T-cell (primary cell): Measurements from ENCODE around the gene SLC35B1. TPM values are rescaled to one million over a fixed set of nuclear protein-coding genes. Genes with fewer than 3 reads are reported as not detected.

Experiments used
- ATAC-seq, 4 experiments: fragments of 200-7000 bp in 3 of 4; fragments of 150-1000 bp in 1 of 4; cut with Tn5 transposase; replicated peaks in 1 of 4; 1 replicate in 3 of 4; 2 replicates in 1 of 4; pipeline ENCODE4 v1.10.0; 2021; ENCODE audit warnings: moderate library complexity in 3 of 4, mild to moderate bottlenecking in 2 of 4, moderate number of reproducible peaks in 1 of 4
- CTCF ChIA-PET, 2 donors: fragments of 300-600 bp; sonication (Branson Sonifier 250); formaldehyde crosslinking; loops; one replicate each; lab custom pipeline; 2022; ENCODE audit warnings: antibody characterized with exemption in 2 of 2; lab: Charles Lee
- POLR2A ChIA-PET, 2 donors: fragments of 300-600 bp; sonication (Branson Sonifier 250); formaldehyde crosslinking; loops; one replicate each; lab custom pipeline; 2022; ENCODE audit warnings: antibody characterized with exemption in 2 of 2; lab: Charles Lee
- DNase-seq, 35 experiments: peaks; one replicate each; pipeline versions ENCODE4 v3.0.0 to v3.0.0-alpha.2; 2013 to 2023
- H3K27ac ChIP-seq: one replicate; pipeline ENCODE4 v1.5.1; 2013; ENCODE audit warnings: low read length
- H3K27me3 ChIP-seq, 2 experiments: replicated peaks in 1 of 2; 1 replicate in 1 of 2; 2 replicates in 1 of 2; pipeline versions ENCODE4 v1.6.1 to v1.7.0; 2013; ENCODE audit warnings: low read length in 1 of 2, mixed read lengths in 1 of 2; ENCODE audit not compliant: control insufficient read depth in 2 of 2, insufficient read depth in 2 of 2; ENCODE audit errors: extremely low read depth in 1 of 2
- H3K36me3 ChIP-seq, 2 donors: 1 replicate in 1 of 2; 2 replicates in 1 of 2; pipeline versions ENCODE4 v1.6.1 to v1.7.0; 2013; ENCODE audit warnings: low read length in 1 of 2; ENCODE audit not compliant: control insufficient read depth in 2 of 2, insufficient read depth in 1 of 2; ENCODE audit errors: extremely low read depth in 1 of 2
- H3K4me1 ChIP-seq, 2 experiments: 1 replicate in 1 of 2; 2 replicates in 1 of 2; pipeline versions ENCODE4 v1.6.1 to v1.7.0; 2013; ENCODE audit warnings: low read length in 2 of 2, mixed read lengths in 1 of 2; ENCODE audit not compliant: insufficient read depth in 2 of 2, control insufficient read depth in 1 of 2; ENCODE audit errors: extremely low read depth in 1 of 2
- H3K4me3 ChIP-seq, 2 donors: 1 replicate in 1 of 2; 2 replicates in 1 of 2; pipeline versions ENCODE4 v1.5.1 to v1.7.0; 2013; ENCODE audit warnings: mild to moderate bottlenecking in 2 of 2, low read length in 1 of 2, moderate library complexity in 1 of 2; ENCODE audit not compliant: control insufficient read depth in 1 of 2; ENCODE audit errors: extremely low read depth in 1 of 2
- H3K9me3 ChIP-seq: 2 replicates; pipeline ENCODE4 v1.7.0; 2013
- H3K27ac Mint-ChIP-seq, 2 donors: one replicate each; pipeline ENCODE4 v1.8.0; 2020 to 2021; ENCODE audit warnings: mild to moderate bottlenecking in 2 of 2, mixed read lengths in 2 of 2
- H3K27me3 Mint-ChIP-seq, 2 donors: one replicate each; pipeline ENCODE4 v1.8.0; 2021 to 2022; ENCODE audit warnings: mixed read lengths in 2 of 2
- H3K36me3 Mint-ChIP-seq: one replicate; pipeline ENCODE4 v1.8.0; 2021; ENCODE audit warnings: mixed read lengths
- H3K4me1 Mint-ChIP-seq, 3 donors: one replicate each; pipeline ENCODE4 v1.8.0; 2020 to 2022; ENCODE audit warnings: mixed read lengths in 3 of 3, mild to moderate bottlenecking in 1 of 3
- H3K4me3 Mint-ChIP-seq, 3 donors: one replicate each; pipeline ENCODE4 v1.8.0; 2020 to 2022; ENCODE audit warnings: mild to moderate bottlenecking in 3 of 3, mixed read lengths in 3 of 3, moderate library complexity in 3 of 3
- H3K9me3 Mint-ChIP-seq, 3 donors: one replicate each; pipeline ENCODE4 v1.8.0; 2020 to 2022; ENCODE audit warnings: mixed read lengths in 3 of 3
- WGBS: methylation state at CpG from one replicate; pipeline ENCODE4 v1.1.5; 2013; ENCODE audit warnings: missing lambda C conversion rate; ENCODE audit not compliant: insufficient coverage; 5-methylcytosine and 5-hydroxymethylcytosine counted together
- total RNA-seq, 35 experiments: library from RNA in 6 of 35; stranded (reverse) in 6 of 35; fragments of 120-200 nt in 1 of 35; gene quantifications; one replicate each; pipeline versions ENCODE4 v1.2.1 to v1.2.4 and lab custom pipeline; 2013 to 2026

The SLC35B1 gene
- total RNA-seq, 5 donors from 2014 or later (not counting 1 experiment from before 2014, with no cell fraction given), result 40.5 to 57.1 (median 42.8) TPM

GRCh38 chr17:49695698-49696232 is 12.0 kb downstream of the SLC35B1 start:
- ATAC-seq (peak in 3 of 4 experiments; percentile 18 to 34 (median 29)), DNase-seq (no peak)
- Mint-ChIP-seq H3K9me3 (no peaks in the 10 kb centered on the region), H3K4me3 (peak overlapping the region in 1 of 3 donors; percentile 37), H3K36me3 (peaks cover 12% of the 10 kb centered on the region), H3K27me3 (no peaks in the 10 kb centered on the region), H3K27ac (peak overlapping the region; percentile 71 to 82), H3K4me1 (peaks cover 43 to 48% (median 47%) of the 10 kb centered on the region in 3 donors)
- no peaks in the 10 kb centered on the region for H3K9me3 ChIP-seq
- ChIA-PET POLR2A (interaction anchor here (0.5 to 0.7 kb wide), 2 partner anchors 78 to 1244 kb away, joined by 3 to 4 read pairs; no protein-coding TSS in a partner anchor), CTCF (interaction anchor here (0.6 to 1.8 kb wide), 11 partner anchors 13 to 301 kb away, joined by 3 to 10 read pairs (median 4); partner anchors contain the start of genes FAM117A (in 1 of the 2) and SLC35B1 (in 1 of the 2))
- no peaks in the 10 kb centered on the region for H3K27me3 ChIP-seq
- peak overlapping the region; percentile 58 for H3K27ac ChIP-seq
- no CpG with 5 or more reads among the region's 5 CpGs for WGBS
- peaks cover 5 to 16% of the 10 kb centered on the region in 2 donors for H3K36me3 ChIP-seq
- H3K4me3 ChIP-seq, result no peak overlapping the region
- peaks cover 19 to 33% of the 10 kb centered on the region in 2 experiments for H3K4me1 ChIP-seq

GRCh38 chr17:49694847-49695697 is 12.7 kb downstream of the SLC35B1 start:
- peaks cover 19 to 33% of the 10 kb centered on the region in 2 experiments for H3K4me1 ChIP-seq
- DNase-seq (peak in 34 of 35 experiments; percentile 22 to 79 (median 62)), ATAC-seq (peak; percentile 36 to 69 (median 56))
- peaks cover 48 to 52% (median 50%) of the 10 kb centered on the region in 3 donors for H3K4me1 Mint-ChIP-seq
- no peaks in the 10 kb centered on the region for H3K9me3 Mint-ChIP-seq
- ChIA-PET CTCF (interaction anchor here in 1 of 2 donors (1.2 to 1.8 kb wide), 5 partner anchors 13 to 302 kb away, joined by 3 to 10 read pairs (median 3); partner anchors contain the start of gene FAM117A), POLR2A (interaction anchor here in 1 of 2 donors (0.7 kb wide), 1 partner anchor 131 kb away, joined by 4 read pairs; no protein-coding TSS in a partner anchor)
- WGBS, result 53% methylated on average over 11 of the region's 16 CpGs
- H3K27me3 ChIP-seq, result no peaks in the 10 kb centered on the region
- no peaks in the 10 kb centered on the region for H3K9me3 ChIP-seq
- H3K4me3 Mint-ChIP-seq, result peak overlapping the region in 1 of 3 donors; percentile 37
- H3K4me3 ChIP-seq, result no peak overlapping the region
- peaks cover 6% of the 10 kb centered on the region for H3K36me3 Mint-ChIP-seq
- peak overlapping the region; percentile 71 to 82 for H3K27ac Mint-ChIP-seq
- H3K36me3 ChIP-seq, result peaks cover 2 to 9% of the 10 kb centered on the region in 2 donors
- H3K27ac ChIP-seq, result peak overlapping the region; percentile 58
- H3K27me3 Mint-ChIP-seq, result no peaks in the 10 kb centered on the region

GRCh38 chr17:49692751-49693150 is 15.0 kb downstream of the SLC35B1 start:
- Histone ChIP-seq H3K27ac (no peak overlapping the region), H3K36me3 (peaks cover 0 to 2% of the 10 kb centered on the region in 2 donors), H3K27me3 (no peaks in the 10 kb centered on the region), H3K4me1 (peaks cover 27 to 53% of the 10 kb centered on the region in 2 experiments), H3K4me3 (no peak overlapping the region), H3K9me3 (no peaks in the 10 kb centered on the region)
- H3K36me3 Mint-ChIP-seq, result no peaks in the 10 kb centered on the region
- ChIA-PET POLR2A (interaction anchor here in 1 of 2 donors (0.5 to 0.7 kb wide), 2 partner anchors 23 to 71 kb away, joined by 4 to 6 read pairs; no protein-coding TSS in a partner anchor), CTCF (interaction anchor here in 1 of 2 donors (0.7 kb wide), 1 partner anchor 16 kb away, joined by 3 read pairs; no protein-coding TSS in a partner anchor)
- H3K27me3 Mint-ChIP-seq, result no peaks in the 10 kb centered on the region
- H3K4me1 Mint-ChIP-seq, result peaks cover 55 to 62% (median 58%) of the 10 kb centered on the region in 3 donors
- H3K9me3 Mint-ChIP-seq, result no peaks in the 10 kb centered on the region
- DNase-seq (no peak), ATAC-seq (no peak)
- WGBS, result no CpG with 5 or more reads among the region's 4 CpGs
- no peak overlapping the region for H3K4me3 Mint-ChIP-seq
- peak overlapping the region in 1 of 2 donors; percentile 68 for H3K27ac Mint-ChIP-seq

DNA sequence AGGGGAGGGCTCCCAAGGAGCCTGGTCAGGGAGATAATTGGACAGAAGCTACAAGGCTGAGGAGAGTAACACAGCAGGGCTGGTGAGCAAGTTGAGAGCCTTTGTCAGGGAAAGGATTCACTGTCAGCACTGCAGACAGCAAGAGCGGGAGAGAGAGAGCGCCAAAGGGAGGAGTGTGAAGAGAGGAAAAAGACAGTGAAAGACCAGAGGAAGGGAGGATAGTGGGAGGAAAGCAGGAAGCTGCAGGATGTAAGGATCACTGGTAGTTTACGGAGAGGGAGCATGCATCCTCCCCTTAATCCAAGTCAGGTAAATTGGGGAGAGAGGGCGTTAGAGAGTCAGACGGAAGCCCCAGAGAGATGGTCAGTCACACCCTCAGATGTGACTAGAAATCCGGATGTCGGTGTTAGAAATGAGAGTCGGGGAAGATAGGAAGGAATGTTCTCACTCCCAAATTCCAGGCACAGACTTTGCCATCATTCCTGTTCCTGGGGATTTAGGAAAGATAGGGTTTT is 16.0 kb downstream of the SLC35B1 start:
- peak overlapping the region; percentile 29 to 67 for H3K27ac Mint-ChIP-seq
- Histone ChIP-seq H3K4me3 (no peak overlapping the region), H3K4me1 (peaks cover 35 to 61% of the 10 kb centered on the region in 2 experiments), H3K9me3 (no peaks in the 10 kb centered on the region), H3K27me3 (no peaks in the 10 kb centered on the region), H3K27ac (no peak overlapping the region), H3K36me3 (peaks cover 0 to 2% of the 10 kb centered on the region in 2 donors)
- no peaks in the 10 kb centered on the region for H3K9me3 Mint-ChIP-seq
- peaks cover 62 to 69% (median 67%) of the 10 kb centered on the region in 3 donors for H3K4me1 Mint-ChIP-seq
- CTCF ChIA-PET, result interaction anchor here in 1 of 2 donors (0.6 to 1.2 kb wide), 5 partner anchors 12 to 121 kb away, joined by 3 to 5 read pairs (median 4); no protein-coding TSS in a partner anchor
- DNase-seq, result no peak
- H3K27me3 Mint-ChIP-seq, result no peaks in the 10 kb centered on the region
- 100% methylated on average over 2 of the region's 8 CpGs for WGBS
- peak overlapping the region in 2 of 3 donors; percentile 1 to 52 for H3K4me3 Mint-ChIP-seq
- no peak for ATAC-seq
- H3K36me3 Mint-ChIP-seq, result no peaks in the 10 kb centered on the region
- POLR2A ChIA-PET, result no interaction called here

GRCh38 chr17:49691086-49691676 is 16.6 kb downstream of the SLC35B1 start:
- ChIA-PET POLR2A (interaction anchor here (0.5 to 0.6 kb wide), 3 partner anchors 62 to 1351 kb away, joined by 3 to 5 read pairs (median 4); no protein-coding TSS in a partner anchor), CTCF (interaction anchor here in 1 of 2 donors (0.6 to 1.2 kb wide), 6 partner anchors 11 to 120 kb away, joined by 3 to 5 read pairs (median 4); no protein-coding TSS in a partner anchor)
- ATAC-seq, result no peak
- H3K4me1 ChIP-seq, result peaks cover 33 to 55% of the 10 kb centered on the region in 2 experiments
- H3K27me3 ChIP-seq, result no peaks in the 10 kb centered on the region
- no peak overlapping the region for H3K27ac ChIP-seq
- H3K4me3 ChIP-seq, result no peak overlapping the region
- no peaks in the 10 kb centered on the region for H3K36me3 Mint-ChIP-seq
- H3K9me3 ChIP-seq, result no peaks in the 10 kb centered on the region
- no peaks in the 10 kb centered on the region for H3K9me3 Mint-ChIP-seq
- peak overlapping the region; percentile 63 to 66 for H3K27ac Mint-ChIP-seq
- peaks cover 0 to 2% of the 10 kb centered on the region in 2 donors for H3K36me3 ChIP-seq
- H3K4me1 Mint-ChIP-seq, result peaks cover 59 to 66% (median 64%) of the 10 kb centered on the region in 3 donors
- WGBS, result 80% methylated on average over 8 of the region's 9 CpGs
- no peak for DNase-seq
- H3K4me3 Mint-ChIP-seq, result peak overlapping the region in 2 of 3 donors; percentile 41 to 52
- H3K27me3 Mint-ChIP-seq, result no peaks in the 10 kb centered on the region
